Right kidney (tissue), 1 donor: ENCODE measurements around the gene SUN1.
"Not testable (repeated sequence)": the region's sequence is repeated elsewhere in the genome, so short reads cannot be mapped to it uniquely, and the experiment has no call there.

Experiments used
- DNase-seq: peaks from one replicate; pipeline ENCODE4 v3.0.0-alpha.2; 2016

SUN1 gene

GRCh38 chr7:856444-857095, 24.3 kb downstream of the SUN1 start:
- DNase-seq, result no peak

GRCh38 chr7:857661-858060, 25.4 kb downstream of the SUN1 start:
- no peak for DNase-seq

- DNase-seq, result no peak
Measured at GRCh38 chr7:859359-860030, 27.2 kb downstream of the SUN1 start.

GRCh38 chr7:860149-860548, 27.9 kb downstream of the SUN1 start:
- DNase-seq, result no peak

- DNase-seq, result no peak
Measured at GRCh38 chr7:861222-861621, 28.9 kb downstream of the SUN1 start.

GRCh38 chr7:862157-862556, 29.9 kb downstream of the SUN1 start:
- no peak for DNase-seq

- DNase-seq, result no peak
Measured at GRCh38 chr7:863106-863505, 30.8 kb downstream of the SUN1 start.

- DNase-seq, result no peak
Measured at GRCh38 chr7:865921-866320, 33.6 kb downstream of the SUN1 start.

GRCh38 chr7:867001-867405, 34.7 kb downstream of the SUN1 start:
- DNase-seq, result no peak

GRCh38 chr7:867406-868188, 35.3 kb downstream of the SUN1 start:
- DNase-seq, result no peak

- DNase-seq, result no peak
Measured at GRCh38 chr7:868189-868486, 35.9 kb downstream of the SUN1 start.

GRCh38 chr7:869348-869747, 37.1 kb downstream of the SUN1 start:
- DNase-seq, result no peak

- no peak for DNase-seq
Measured at GRCh38 chr7:871900-872537, 39.7 kb downstream of the SUN1 start.

GRCh38 chr7:872685-873084, 40.4 kb downstream of the SUN1 start:
- DNase-seq, result not testable (repeated sequence)

- DNase-seq, result peak; percentile 57
Measured at GRCh38 chr7:873367-874002, 41.2 kb downstream of the SUN1 start.

GRCh38 chr7:874031-874749, 41.9 kb downstream of the SUN1 start:
- no peak for DNase-seq

- no peak for DNase-seq
Measured at GRCh38 chr7:875051-875450, 42.8 kb downstream of the SUN1 start.

- no peak for DNase-seq
Measured at GRCh38 chr7:875476-876076, 43.3 kb downstream of the SUN1 start.

GRCh38 chr7:876077-876971, 44.0 kb downstream of the SUN1 start, which contains the start of gene GET4:
Gene GET4 (plus strand): TSS chr7:876554. CDS start chr7:876646, 92 bp downstream.
- peak; percentile 98 for DNase-seq

GRCh38 chr7:876972-877311, 44.7 kb downstream of the SUN1 start:
- peak; percentile 88 for DNase-seq
